ENCODE measurements around the gene ACO2.
"Not testable (repeated sequence)": the region's sequence is repeated elsewhere in the genome, so short reads cannot be mapped to it uniquely, and the experiment has no call there.

The ACO2 gene

GRCh38 chr22:41429951-41430332, 39.0 kb upstream of the ACO2 start:
- no peaks in the 10 kb centered on the region for H3K9me3 ChIP-seq (ENCODE audit: insufficient read depth, low read length)
- no peak overlapping the region for H2AFZ ChIP-seq (ENCODE audit: low read depth, low read length)
- H3K4me2 ChIP-seq (ENCODE audit: low read length) = no peak overlapping the region
- H3K9ac ChIP-seq (ENCODE audit: low read length) = no peak overlapping the region
- TF ChIP-seq CTCF (IDR thresholded peaks at IDR 0.05; ENCODE audit: low read depth, low read length) (no peak), EZH2phosphoT487 (IDR thresholded peaks at IDR 0.05; ENCODE audit: low read depth) (no peak)
- H3K79me2 ChIP-seq (ENCODE audit: low read length) = peaks cover 6% of the 10 kb centered on the region; the same call in 1 of the 2 replicates
- H3K36me3 ChIP-seq (replicated peaks; ENCODE audit: low read depth, low read length) = peaks cover 13% of the 10 kb centered on the region
- no peak overlapping the region for H3K4me3 ChIP-seq (ENCODE audit: low read length)
- no peaks in the 10 kb centered on the region for H3K4me1 ChIP-seq (ENCODE audit: low read length)
- H4K20me1 ChIP-seq (ENCODE audit: insufficient read depth, low read length) = peaks cover 5% of the 10 kb centered on the region
- no peaks in the 10 kb centered on the region for H3K27me3 ChIP-seq (ENCODE audit: low read depth, low read length)
- no peak overlapping the region for H3K27ac ChIP-seq (ENCODE audit: low read length)

- TF ChIP-seq EZH2phosphoT487 (IDR thresholded peaks at IDR 0.05; ENCODE audit: low read depth) = no peak
- TF ChIP-seq CTCF (IDR thresholded peaks at IDR 0.05; ENCODE audit: low read depth, low read length) = no peak
- H3K4me2 ChIP-seq (ENCODE audit: low read length) = no peak overlapping the region
- no peaks in the 10 kb centered on the region for H3K9me3 ChIP-seq (ENCODE audit: insufficient read depth, low read length)
- H4K20me1 ChIP-seq (ENCODE audit: insufficient read depth, low read length) = peaks cover 19% of the 10 kb centered on the region
- peaks cover 22% of the 10 kb centered on the region for H3K79me2 ChIP-seq (ENCODE audit: low read length)
- peaks cover 30% of the 10 kb centered on the region for H3K36me3 ChIP-seq (replicated peaks; ENCODE audit: low read depth, low read length)
- no peaks in the 10 kb centered on the region for H3K27me3 ChIP-seq (ENCODE audit: low read depth, low read length)
- no peak overlapping the region for H3K27ac ChIP-seq (ENCODE audit: low read length)
- H3K9ac ChIP-seq (ENCODE audit: low read length) = no peak overlapping the region
- no peak overlapping the region for H3K4me3 ChIP-seq (ENCODE audit: low read length)
- H3K4me1 ChIP-seq (ENCODE audit: low read length) = no peaks in the 10 kb centered on the region
- no peak overlapping the region for H2AFZ ChIP-seq (ENCODE audit: low read depth, low read length)
Measured at GRCh38 chr22:41431656-41432055, 37.3 kb upstream of the ACO2 start.

GRCh38 chr22:41433480-41433879, 35.4 kb upstream of the ACO2 start:
- H3K27ac ChIP-seq (ENCODE audit: low read length); H3K9me3 ChIP-seq (ENCODE audit: insufficient read depth, low read length); H3K27me3 ChIP-seq (ENCODE audit: low read depth, low read length); H3K4me2 ChIP-seq (ENCODE audit: low read length); H3K4me1 ChIP-seq (ENCODE audit: low read length); H2AFZ ChIP-seq (ENCODE audit: low read depth, low read length); H3K9ac ChIP-seq (ENCODE audit: low read length); H3K4me3 ChIP-seq (ENCODE audit: low read length): not testable (repeated sequence)
- Histone ChIP-seq H3K36me3 (replicated peaks; ENCODE audit: low read depth, low read length) (peaks cover 38% of the 10 kb centered on the region), H4K20me1 (ENCODE audit: insufficient read depth, low read length) (peaks cover 27% of the 10 kb centered on the region), H3K79me2 (ENCODE audit: low read length) (peaks cover 30% of the 10 kb centered on the region)

- H3K4me1 ChIP-seq (ENCODE audit: low read length); H3K9ac ChIP-seq (ENCODE audit: low read length); H3K9me3 ChIP-seq (ENCODE audit: insufficient read depth, low read length); H2AFZ ChIP-seq (ENCODE audit: low read depth, low read length); H3K27ac ChIP-seq (ENCODE audit: low read length); H3K4me2 ChIP-seq (ENCODE audit: low read length); H3K27me3 ChIP-seq (ENCODE audit: low read depth, low read length); H3K4me3 ChIP-seq (ENCODE audit: low read length): not testable (repeated sequence)
- H3K79me2 ChIP-seq (ENCODE audit: low read length) = peaks cover 39% of the 10 kb centered on the region
- peaks cover 32% of the 10 kb centered on the region for H4K20me1 ChIP-seq (ENCODE audit: insufficient read depth, low read length)
- peaks cover 38% of the 10 kb centered on the region for H3K36me3 ChIP-seq (replicated peaks; ENCODE audit: low read depth, low read length)
Measured at GRCh38 chr22:41434361-41435003, 34.4 kb upstream of the ACO2 start.

- H3K36me3 ChIP-seq (replicated peaks; ENCODE audit: low read depth, low read length) = peaks cover 42% of the 10 kb centered on the region
Measured at GRCh38 chr22:41435560-41435959, 33.4 kb upstream of the ACO2 start.

More at GRCh38 chr22:41435560-41435959, 33.4 kb upstream of the ACO2 start:
- no peak overlapping the region for H3K9ac ChIP-seq (ENCODE audit: low read length)
- H2AFZ ChIP-seq (ENCODE audit: low read depth, low read length) = no peak overlapping the region
- H4K20me1 ChIP-seq (ENCODE audit: insufficient read depth, low read length) = peaks cover 32% of the 10 kb centered on the region
- TF ChIP-seq CTCF (IDR thresholded peaks at IDR 0.05; ENCODE audit: low read depth, low read length) (no peak), EZH2phosphoT487 (IDR thresholded peaks at IDR 0.05; ENCODE audit: low read depth) (no peak)
- H3K4me2 ChIP-seq (ENCODE audit: low read length) = no peak overlapping the region
- H3K79me2 ChIP-seq (ENCODE audit: low read length) = peaks cover 48% of the 10 kb centered on the region
- no peaks in the 10 kb centered on the region for H3K27me3 ChIP-seq (ENCODE audit: low read depth, low read length)
- H3K4me1 ChIP-seq (ENCODE audit: low read length) = no peaks in the 10 kb centered on the region
- H3K4me3 ChIP-seq (ENCODE audit: low read length) = no peak overlapping the region
- no peaks in the 10 kb centered on the region for H3K9me3 ChIP-seq (ENCODE audit: insufficient read depth, low read length)
- no peak overlapping the region for H3K27ac ChIP-seq (ENCODE audit: low read length)
